SIG-M5 (cell line): Measurements from ENCODE around the gene CFAP91.

ENCODE experiments used
- DNase-seq: peaks from one replicate; lab custom pipeline; 2025; lab: John Stamatoyannopoulos, UW

Gene CFAP91

DNA sequence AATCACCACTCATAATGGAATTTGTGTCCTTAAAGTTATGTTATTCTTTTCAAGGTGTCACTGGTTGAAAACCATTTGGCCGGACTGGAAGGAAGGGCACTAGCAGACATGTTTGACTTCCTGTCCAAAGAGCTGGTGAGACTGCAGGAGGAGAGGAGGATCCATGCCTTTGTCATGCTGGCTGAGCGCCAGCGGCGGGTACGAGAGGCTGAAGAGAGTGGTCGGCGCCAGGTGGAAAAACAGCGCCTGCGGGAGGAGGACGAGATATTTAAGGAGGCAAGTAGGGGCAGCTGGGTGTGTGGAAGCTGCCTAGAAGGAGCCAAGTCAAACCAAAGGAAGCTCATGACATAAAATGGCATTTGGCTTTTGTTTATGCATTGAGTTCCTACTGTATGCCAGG, 41.1 kb downstream of the CFAP91 start:
- DNase-seq: no peak

GRCh38 chr3:119745942-119746341, 43.1 kb downstream of the CFAP91 start:
- no peak for DNase-seq

DNA sequence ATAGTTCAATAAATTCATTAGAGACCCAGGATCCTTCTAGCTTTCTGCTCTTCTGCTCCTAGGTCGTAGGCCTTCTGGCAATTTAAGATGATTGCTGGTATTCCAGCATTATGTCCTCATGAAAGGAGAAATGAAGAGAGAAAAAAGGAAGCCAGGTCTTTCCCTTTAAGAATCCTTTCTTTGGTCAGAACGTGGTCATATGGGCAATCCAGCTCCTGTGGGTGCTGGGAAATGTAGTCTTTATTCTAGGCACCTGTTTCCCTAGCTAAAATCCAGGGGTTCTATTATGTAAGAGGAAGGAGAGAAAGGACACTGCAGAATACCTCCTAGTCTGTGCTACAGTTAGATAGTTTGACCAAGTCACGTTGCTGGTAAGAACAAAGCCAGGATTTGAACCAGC, 43.6 kb downstream of the CFAP91 start:
- no peak for DNase-seq

DNA sequence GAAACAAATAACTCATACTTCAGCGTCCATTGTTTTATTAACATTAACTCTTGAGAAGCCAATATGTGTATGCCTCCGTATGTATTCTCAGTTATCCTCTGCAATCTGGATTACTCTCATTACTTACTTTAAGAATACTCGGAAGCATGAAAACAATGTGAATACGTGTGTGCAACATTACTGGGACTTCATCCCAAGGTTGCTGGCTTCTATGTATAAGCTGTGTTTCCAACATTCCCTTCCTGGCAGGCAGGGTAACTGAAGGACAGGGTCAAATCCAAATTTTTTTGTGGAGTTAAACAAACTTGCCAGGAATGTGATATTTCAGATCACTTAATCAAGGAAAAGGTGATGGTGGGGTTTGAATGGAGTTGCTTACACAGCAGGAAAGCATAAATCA, 44.5 kb downstream of the CFAP91 start:
- DNase-seq: no peak

GRCh38 chr3:119748991-119749390, 46.2 kb downstream of the CFAP91 start:
- no peak for DNase-seq

DNA sequence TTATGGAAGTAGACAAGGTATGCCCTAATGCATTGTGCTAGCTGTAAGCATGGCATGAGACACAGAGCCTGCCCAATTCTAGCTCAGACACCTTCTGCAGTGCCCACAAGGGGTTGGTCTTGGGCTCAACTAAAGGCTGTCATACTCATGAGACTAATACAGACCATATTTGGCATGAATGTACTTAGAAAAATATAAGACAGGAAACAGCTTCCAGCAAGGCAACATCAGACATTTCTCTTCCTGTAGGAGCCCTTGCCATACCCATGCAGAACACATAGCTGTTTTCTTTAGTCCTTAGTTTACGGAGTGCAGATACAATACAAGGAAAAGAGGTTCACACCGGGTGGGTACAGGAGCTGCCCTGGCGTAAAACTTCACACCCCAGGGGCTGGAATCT, 48.6 kb downstream of the CFAP91 start:
- no peak for DNase-seq
